Measurements from ENCODE around the gene FTCDNL1.

The FTCDNL1 gene

DNA sequence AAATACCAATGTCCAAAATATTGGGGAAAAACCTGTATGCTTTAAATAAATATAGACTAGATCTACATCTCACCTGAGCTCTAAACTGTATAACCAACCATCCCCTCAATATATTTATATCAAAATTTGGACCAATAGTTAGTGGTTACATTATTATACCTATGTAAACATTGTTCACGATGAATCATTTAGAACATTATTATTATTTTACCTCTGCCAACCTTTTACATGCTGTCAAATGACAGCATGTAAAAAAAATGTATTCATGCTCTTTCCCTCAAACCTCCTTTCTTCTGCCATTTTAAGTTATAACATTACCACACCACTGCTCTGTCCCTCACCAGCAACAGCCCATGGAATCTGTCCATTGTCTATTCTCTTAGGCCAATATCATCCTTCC, 9.6 kb downstream of the FTCDNL1 start:
- DNase-seq: no peak

DNA sequence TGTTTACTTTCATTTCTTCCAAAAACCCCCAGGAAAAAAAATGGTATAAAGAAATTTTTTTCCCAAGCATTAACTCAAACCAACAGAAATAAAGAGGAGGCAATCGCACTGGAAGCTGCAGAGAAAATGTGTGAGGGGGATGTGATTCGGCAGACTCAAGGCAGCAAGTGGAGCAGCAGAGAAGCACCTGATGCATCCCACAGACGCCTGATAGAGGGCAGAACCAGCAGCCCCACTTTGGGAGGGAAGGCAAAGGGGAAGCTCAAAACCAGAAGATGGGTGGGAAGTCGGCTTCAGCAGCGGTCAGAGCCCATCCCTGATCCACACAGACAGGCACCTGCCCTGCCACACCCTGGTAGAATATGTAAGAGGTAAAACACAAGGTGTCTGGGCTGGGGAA, 12.6 kb downstream of the FTCDNL1 start:
- DNase-seq: no peak

DNA sequence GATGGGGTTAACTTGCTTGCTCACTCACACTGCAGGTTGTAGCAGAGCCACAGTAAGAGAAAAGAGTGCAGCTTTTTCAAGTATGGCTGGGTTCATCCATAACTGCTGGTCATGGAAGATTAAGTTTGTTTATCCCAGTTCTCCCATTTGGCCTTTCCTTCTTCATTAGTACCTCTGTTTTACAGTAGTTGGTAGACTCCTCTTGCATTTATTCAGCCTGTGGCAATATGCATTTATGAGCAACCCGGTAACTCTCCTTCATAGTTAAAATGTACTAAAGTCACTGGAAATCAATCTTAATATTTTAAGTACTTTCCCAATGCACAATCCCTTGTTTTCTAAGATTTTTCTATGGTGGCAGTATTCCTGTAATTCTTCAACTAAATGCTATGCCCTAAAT, 14.0 kb downstream of the FTCDNL1 start:
- no peak for DNase-seq

DNA sequence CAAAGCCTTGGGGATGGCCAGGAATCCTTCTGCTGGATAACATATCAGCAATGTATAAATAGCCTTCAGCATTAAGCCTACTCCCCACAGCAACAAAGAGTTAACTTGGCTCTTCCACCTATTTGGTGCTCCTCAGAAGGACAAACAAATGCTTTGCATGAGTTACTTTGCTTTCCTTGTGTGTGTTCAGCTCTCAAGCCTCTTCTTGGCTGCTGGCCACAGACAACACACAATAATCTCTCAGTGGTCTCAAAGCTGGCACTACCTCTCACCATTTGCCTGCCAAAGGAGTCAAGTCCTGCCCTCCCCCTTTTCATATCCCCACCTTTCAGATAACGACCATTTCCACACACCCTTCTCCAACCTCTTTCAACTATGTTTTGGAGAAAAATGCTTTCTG, 17.5 kb downstream of the FTCDNL1 start:
- DNase-seq: no peak

DNA sequence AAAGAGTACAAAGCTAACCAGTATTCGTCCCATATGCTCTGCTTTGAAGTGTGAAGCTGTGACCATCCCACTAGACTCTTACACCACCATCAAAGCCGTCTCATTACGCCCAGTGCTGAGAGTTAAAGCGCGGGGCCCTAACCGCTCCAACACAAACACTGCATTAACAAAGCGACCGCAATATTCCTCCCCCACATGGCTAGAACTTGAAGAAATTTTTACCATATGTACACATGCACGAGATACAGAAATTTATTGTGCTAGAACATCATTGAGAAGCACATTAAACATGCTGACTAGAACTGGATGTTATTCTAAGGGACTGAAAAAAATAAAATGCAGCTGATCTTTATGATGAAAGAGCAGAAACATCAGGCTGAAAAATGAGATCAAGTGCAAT, 20.5 kb downstream of the FTCDNL1 start:
- DNase-seq: no peak

DNA sequence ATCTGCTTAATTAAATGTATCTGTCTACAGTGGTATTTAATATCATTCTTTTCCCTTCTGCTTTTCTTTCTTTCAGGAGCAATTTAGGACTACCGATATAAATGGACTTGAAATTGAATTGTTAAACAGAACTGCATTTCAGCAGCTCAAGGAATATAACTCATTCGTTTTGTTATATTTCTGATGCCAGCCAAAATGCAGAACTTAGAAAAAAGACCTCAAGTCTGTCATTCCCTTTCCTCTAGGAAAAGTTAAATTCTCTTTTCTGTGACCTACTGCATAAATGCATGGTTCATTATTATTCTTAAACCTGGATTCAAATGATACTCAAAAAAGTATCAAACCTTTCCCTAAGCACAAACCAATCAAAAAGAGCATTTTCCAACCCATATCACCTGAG, 21.4 kb downstream of the FTCDNL1 start:
- DNase-seq: no peak

DNA sequence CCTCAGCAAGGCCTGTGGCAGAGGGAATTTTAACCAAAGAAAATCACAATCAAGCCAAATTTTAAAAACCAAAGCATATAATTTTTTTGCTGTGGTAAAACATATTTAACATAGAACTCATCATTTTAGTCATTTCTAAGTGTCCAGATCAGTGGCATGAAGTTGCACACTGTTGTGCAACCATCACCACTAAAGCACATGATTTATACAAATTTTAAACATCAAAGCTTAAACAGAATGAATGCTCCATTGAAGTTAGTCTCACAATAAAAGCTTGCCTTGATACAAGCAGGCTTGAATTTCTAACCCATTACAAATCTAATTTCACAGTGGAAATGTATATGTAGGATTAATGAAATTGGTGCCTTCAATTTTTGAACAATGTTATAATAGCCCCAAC, 31.2 kb downstream of the FTCDNL1 start:
- DNase-seq: no peak

DNA sequence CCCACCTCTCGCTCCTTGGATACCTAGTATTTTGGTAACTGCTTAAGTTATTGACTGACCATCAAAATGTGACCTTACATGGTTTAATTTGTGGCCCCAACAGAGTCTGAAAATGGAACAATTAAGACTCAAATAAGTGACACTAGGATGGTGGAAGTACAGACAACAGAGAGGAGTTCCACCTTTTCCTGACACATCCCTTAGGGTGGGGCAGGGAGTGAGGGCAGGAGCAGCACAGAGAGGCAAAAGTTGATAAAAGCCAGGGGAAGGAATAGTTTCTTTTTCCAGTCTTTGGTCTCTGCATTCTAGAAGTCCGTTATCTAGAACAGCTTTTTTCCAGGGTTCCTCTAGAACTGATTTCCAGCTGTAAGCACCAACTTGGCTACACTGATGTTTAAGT, 32.2 kb downstream of the FTCDNL1 start:
- no peak for DNase-seq

DNA sequence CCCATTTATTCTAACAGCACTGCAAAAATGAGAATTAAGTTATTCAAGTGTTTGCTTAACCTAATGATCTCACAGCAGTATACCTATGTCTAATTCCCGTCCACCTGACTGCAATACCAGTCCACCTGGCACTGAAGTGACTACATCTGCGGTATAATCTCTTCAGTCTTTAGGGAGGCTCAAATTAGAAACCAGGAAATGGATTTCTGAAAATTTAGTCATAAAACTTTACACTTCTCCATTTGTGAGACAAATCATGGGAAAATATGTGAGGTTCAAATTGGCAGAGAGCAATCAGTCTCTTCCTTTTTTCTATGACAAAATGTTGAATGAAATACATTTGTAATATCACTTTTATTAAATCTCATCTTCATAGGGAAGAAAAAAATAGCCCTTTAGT, 33.0 kb downstream of the FTCDNL1 start:
- no peak for DNase-seq

DNA sequence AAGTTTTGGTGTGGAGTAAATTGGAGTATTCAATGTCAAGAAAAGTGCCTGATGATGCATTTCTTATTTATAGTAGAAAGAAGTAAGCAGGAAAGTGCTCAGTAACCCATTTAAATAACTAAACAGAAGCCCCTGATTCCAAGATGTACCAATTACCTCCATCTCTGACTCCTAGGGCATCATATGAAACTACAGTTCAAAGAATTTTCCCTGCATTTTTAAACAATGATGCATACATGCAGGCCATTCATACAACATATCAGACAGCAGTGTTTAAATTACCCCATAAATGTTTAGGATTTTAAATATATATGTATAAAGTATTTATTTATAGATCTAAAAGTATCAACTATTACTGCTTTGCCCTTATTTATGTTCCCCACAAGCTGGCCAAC, 36.2 kb downstream of the FTCDNL1 start:
- no peak for DNase-seq

DNA sequence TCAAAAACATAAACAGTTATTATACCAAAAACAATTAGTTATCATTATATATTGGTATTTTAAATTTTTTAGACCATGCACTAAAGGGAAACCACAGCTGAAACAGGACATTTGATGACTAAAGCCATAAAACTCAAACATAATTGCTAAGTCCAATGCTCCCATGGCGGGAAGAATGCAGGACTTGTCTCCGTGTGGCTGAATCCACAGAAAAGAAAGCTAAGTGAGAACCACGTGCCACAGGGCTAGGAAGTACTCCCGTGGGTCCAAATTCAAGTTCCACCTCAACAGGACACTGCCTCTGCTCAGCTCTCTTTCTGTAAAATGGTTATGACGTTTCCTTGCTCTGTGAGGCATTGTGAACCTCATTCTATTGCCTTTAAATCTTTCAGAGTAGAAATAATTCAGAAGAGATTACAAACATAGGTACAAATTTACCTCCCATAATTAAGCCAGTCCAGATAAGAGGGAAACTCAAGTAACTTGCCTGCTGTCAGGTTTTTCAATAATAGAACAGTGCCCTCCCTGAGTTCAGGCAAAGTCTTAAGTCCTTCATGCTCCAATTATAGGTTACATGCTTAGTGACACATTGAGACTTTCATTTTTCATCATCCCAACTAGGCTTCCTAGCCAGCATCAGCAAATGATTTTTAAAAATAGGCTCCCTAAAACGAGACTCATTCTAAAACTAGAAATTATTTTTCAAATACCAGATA, 36.7 kb downstream of the FTCDNL1 start:
- no peak for DNase-seq

DNA sequence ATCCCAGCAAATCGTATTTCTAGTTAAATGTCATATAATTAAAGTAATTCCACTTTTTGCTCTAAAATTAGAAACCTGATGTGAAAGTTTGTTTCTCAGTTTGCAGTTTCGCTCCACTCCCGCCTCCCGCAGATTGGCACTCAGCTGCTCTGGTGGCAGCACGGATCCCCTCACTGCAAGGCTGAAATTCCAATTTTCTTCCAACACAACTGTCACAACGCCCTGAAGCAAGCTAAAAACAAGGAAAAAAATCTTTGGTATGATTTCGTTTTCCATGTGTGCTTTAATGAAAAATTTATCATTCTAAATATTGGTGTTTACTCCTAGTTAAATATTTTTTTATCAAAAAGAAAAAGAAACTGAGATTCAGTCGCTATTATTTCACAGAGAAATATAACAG, 38.5 kb downstream of the FTCDNL1 start:
- DNase-seq: no peak

DNA sequence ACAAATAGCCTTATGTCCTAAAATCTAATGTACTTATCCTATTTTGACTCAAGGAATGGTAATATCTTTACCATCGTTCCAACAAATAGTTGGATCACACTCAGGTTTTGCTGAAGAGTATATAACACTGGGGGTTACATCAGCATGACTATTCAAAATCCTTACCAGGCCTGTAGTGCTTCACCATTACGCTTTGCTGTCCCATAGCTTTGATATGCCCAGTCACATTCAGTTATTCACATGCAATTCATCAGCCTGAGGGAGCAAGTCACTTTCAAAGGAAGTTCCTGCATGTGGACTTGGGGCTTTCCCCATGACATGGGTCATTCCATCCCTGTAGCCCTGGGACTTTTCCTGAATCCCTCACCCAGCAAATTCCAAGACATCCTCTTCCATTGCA, 39.6 kb downstream of the FTCDNL1 start:
- DNase-seq: no peak

DNA sequence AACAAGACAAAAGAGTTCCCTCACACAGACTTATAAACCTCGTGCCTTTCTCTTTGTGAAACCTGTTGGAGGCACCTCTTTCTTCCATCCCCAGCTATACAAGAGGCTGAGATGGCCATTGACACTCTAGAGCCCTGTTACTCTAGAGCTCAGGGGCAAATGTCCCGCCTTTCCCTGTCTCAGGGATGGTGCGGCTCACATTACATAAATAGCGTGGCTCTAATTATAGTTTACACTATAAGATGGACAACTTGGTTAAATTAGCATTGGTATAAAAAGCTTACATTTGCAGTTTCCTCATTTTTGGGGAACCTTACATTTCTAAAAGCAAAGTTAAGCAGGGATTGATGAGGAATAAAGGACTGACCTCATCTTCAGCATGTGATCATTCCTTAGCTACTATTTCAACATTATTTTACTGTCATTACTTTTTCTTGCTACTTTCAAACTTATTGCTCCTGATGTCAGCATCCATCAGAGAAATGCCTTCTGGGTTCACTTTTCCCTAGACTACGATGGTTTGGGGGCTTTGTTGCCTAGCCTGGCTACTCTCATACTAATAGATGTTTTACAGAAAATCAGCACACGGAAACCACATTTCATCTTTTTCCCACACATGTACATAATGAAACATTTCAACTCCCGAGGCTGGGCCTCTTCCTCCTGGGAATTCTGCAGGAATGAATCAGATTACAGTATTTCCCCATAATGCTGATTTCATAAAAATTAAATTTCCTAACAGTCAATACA, 40.4 kb downstream of the FTCDNL1 start:
- DNase-seq: no peak

DNA sequence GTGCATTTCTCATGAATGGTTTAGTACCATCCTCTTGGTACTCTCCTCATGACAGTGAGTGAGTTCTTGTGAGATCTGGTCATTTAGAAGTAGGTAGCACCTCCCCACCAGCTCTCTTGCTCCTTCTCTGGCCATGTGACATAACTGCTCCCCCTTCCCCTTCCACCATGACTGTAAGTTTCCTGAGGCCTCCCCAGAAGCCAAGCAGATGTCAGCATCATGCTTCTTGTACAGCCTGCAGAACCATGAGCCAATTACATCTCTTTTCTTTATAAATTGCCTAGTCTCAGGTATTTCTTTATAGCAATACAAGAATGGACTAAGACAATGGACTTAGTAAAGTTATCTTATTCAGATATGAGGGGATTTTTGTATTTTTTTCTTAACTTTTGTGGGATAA, 43.0 kb downstream of the FTCDNL1 start:
- DNase-seq: no peak

DNA sequence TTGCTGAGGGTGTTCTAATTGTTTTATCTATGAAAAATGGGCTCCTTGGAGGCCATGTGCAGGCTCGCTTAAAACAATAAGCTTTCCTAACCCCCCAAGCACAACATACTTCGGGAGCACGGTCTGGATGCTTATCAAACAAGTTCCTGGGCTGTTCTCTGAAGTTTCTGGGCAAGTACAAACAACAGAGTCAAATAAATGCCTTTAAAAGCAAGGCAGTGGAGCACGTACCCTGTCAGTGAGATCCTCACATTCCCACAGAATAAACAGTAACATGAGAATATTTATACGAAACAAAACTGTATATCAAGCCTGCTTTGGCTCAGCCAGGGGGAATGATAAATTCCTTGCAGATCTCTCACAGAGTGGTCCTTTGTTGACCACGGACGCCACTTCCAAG, 44.8 kb downstream of the FTCDNL1 start:
- no peak for DNase-seq

DNA sequence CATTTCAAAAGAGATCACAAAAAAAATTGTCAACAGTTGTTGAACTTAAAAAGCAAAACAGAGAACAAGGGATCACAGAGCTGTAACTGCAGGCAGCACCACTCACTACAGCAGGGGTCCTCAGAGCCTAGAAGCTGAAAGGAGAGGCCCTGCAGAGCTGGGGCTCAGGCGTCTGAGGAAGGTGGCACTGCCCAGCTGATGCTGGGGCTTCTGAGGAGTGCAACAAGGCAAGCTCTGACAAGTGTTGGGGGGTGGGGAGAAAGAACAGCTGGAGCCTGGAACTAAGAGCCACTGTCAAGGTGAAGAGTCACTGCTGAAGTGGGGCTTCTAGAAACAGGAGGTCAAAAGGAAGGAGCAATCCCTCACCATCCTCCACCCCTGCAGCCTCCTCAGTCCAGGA, 46.2 kb downstream of the FTCDNL1 start:
- DNase-seq: no peak

DNA sequence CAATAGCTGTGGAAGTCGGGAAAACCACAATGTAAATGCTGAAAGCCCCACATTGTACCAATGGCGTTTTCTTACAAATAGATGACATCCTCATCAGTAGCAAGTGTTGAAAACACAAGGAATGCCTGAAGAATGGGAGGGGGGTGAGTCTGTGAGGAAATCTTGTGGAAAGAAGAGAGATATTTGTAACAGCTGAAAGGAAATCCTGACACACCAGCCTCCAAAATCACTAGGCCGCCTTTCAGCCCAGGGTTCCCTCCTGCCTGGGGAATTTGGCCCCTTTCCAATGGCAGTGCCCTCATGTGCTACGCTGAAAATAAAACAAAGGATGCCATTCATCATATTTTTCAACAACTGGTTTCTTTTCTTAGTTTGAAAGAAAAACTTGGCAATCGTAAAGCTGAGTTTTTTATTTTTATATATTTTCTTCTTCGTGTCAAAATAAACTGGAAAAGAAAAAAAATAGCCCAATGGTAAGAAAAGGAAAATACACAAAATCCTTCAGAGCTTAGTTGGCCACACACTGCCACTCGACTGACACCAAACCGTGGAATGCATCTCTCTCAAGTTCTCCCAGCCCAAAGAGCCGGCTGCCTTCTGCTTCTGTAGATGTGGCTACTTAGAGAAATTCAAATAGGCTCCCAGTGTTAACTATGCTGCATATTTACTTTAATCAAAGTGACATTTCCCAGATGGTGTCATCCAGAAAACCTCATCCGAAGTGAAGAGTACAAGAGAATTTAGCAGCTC, 52.0 kb downstream of the FTCDNL1 start:
- DNase-seq: no peak

DNA sequence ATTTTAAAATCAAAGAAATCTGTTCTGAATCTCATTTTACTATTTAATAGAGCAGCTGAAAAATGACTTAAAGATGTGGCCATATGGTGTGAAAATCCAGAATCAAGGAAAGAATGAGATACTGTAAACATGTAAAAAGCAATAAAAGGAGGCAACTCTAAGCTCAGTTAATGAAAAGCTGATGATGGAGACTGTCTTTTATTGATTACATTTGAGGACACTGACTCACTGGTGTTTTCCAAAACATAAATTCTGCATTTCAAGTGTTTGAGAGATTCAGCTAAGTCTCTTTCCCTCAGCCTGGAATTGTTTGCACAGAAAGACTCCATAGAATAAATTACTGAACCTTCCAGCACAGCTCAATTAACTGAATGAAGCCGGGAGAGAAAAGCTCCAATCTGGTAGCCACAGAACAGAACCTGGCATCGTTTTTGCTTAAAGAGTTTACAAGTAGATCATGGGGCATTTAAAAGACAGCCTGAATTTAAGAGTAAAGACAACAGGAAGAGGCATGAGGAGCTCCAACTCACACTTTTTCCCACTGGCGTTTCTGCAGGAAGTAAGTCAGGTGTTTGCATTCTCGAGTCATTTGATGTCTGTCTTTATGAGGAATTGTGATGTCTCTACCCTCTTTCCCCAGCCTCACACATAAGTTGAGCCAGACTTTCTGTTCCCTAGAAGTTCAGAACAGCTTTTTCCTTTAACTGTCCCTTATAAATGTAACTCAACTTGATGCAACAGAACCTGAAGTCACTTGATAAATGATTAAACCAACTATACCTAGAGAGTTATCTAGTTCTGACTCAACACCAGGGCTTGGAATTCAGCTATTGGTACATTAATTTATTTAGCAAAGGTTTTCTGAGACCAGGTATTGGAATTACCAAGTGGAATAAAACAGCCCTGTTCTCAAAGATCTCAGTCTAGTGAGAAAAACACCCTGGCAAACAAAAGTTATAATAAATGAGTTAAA, 53.3 kb downstream of the FTCDNL1 start:
- DNase-seq: no peak

DNA sequence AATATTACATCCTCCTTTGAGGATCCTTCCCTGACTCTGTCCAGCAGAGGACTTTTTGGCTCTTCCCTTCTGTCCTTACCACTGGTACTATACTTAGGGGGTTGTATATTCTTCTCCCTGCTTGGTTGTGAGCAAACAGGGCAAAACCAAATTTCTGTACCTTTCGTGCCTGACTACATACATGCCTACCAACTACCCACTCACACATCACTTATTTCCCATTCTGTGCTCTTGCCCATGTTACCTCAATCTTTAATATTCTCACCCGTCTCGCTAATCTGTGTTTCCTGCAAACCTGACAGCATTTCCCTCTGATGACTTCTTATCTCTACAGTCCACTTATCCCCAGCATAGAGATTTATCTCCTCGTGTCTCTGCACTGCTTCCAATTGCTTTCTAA, 58.6 kb downstream of the FTCDNL1 start:
- no peak for DNase-seq

DNA sequence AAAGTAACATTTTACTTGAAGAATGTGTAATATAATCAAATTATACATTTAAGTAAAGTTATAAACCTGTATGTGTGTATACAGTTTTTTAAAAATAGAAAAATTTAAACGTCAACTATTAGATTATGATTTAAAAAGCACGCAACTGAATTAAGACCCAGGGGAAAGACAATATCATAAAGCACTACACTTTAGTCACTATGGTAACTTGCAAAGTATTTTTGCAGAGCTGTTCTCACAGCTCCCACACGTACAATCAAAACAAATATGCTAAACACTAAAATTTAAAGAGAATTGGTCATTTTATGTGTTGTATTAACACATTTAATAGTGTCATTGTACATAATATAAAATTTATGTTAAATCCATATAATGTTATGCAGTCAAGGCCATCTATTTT, 59.7 kb downstream of the FTCDNL1 start:
- DNase-seq: no peak

DNA sequence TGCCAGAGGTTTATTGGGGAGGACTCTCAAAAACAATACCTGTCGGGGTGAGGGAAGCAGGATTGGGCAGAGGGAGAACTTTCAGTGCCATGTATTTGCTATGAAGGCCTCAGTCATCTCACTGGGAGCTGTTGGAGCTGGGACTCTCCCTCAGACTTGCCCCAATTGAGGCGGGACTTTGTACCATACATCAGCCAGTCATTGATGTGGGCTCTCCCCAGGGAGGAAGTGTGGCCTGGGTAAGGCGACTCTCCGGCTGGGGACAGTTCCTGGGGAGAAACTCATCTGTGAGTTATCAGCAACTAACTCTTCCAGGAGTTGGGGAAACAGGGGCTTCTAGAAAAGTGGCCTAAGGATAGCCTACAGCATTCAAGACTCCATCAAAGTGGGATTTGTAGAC, 66.5 kb downstream of the FTCDNL1 start:
- DNase-seq: no peak

DNA sequence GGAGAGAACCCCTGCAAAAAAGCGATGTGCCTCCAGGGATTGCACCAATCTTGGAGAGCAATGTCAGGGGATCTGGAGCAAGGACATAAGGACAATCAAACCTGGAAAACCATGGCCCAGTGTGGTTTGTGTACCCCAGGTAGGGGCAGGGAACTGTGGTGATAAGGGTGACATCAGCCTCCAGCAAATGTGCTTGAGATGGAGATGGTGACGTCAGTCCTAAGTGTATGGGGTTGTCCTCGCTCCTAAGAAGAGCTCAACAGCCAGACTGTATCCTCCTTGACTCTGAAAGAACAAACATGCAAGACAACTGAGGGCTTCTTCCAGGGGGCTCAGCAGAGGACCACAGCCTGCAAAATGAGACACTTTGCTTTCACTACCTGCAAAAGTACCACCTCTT, 71.4 kb downstream of the FTCDNL1 start:
- DNase-seq: no peak

All from activated CD4-positive, alpha-beta T cell treated with anti-CD3 and anti-CD28 coated beads, Interleukin-10, Interleukin-2, amounts not matched to agents 100 ng/mL and 50 ng/mL, durations not matched to agents 16 hours and 8 hours (primary cell).